NCI-H1417 (cell line): ENCODE measurements around the gene C2CD4A.
A peak's percentile ranks its signal among the peaks of the same experiment; 100 is the strongest.

Experiments used
- DNase-seq, 3 experiments: peaks; one replicate each; lab custom pipeline; 2025; lab: John Stamatoyannopoulos, UW

Gene C2CD4A

GRCh38 chr15:62103431-62103830 is 36.7 kb downstream of the C2CD4A start:
- DNase-seq = no peak

- no peak for DNase-seq
Observed at GRCh38 chr15:62104401-62104800, 37.6 kb downstream of the C2CD4A start.

DNA sequence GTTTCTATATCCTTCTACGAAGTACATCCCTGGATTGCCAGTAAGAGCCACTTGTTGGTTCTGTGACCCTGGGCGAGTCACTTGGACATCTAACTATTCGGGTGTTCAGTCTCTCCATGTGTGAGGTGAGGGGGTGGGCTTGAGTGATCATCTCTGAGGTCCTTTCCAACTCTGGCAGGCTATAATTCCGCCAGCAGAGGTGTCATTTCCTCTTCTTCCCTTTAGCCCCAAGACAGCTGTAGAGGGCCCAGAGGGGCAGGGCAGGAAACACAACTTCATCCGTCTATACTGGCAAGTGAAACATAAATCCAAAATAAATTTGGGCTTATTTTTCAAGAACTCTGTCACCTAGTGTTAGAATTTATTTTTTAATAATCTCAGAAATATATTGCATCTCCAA is 38.1 kb downstream of the C2CD4A start:
- DNase-seq = no peak

DNA sequence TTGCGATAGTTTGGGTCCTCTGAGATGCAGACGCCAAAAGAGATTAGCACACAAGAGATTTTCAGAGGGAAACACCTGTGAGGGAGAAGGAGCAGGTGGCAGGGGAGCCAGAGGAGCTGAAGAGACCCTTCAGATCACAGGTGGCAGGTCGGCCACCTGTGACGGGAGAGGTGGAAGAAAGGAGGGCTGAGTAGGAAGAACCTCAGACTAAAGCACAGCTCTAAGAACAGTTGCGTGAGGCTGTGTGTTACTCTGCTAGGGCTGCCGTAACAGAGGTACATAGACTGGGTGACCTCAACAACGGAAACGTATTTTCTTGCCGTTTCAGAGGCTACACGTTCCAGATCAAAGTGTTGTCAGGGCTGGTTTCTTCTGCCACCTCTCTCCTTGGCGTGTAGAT is 38.5 kb downstream of the C2CD4A start:
- DNase-seq = no peak

- no peak for DNase-seq
Observed at GRCh38 chr15:62106096-62106495, 39.3 kb downstream of the C2CD4A start.

- no peak for DNase-seq
Observed at GRCh38 chr15:62107571-62108121, 40.9 kb downstream of the C2CD4A start.

GRCh38 chr15:62108411-62108810 is 41.6 kb downstream of the C2CD4A start:
- no peak for DNase-seq

GRCh38 chr15:62109437-62109836 is 42.7 kb downstream of the C2CD4A start:
- peak in 1 of 3 experiments; percentile 35 for DNase-seq

- peak; percentile 27 to 91 (median 74) for DNase-seq
Observed at GRCh38 chr15:62109982-62110851, 43.4 kb downstream of the C2CD4A start.

DNA sequence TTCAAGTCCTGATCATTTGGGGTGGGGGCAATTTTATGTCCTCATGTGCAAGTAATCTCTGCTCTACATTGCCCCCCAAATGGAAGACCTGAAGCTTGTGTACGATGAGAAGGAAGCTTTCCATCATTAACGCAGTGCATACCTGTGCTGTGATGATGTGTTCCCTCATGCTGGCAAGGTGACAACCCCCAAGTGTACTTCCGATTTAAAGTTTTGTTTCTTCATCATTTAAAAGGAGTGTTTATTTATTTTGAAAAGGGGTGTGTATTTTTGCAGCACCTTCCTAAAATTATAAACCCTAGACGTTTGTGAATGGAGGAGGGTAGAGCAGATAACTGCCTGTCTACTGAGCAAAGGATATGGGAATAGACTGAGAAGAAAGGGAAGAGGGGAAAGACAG is 45.3 kb downstream of the C2CD4A start:
- DNase-seq = no peak

DNA sequence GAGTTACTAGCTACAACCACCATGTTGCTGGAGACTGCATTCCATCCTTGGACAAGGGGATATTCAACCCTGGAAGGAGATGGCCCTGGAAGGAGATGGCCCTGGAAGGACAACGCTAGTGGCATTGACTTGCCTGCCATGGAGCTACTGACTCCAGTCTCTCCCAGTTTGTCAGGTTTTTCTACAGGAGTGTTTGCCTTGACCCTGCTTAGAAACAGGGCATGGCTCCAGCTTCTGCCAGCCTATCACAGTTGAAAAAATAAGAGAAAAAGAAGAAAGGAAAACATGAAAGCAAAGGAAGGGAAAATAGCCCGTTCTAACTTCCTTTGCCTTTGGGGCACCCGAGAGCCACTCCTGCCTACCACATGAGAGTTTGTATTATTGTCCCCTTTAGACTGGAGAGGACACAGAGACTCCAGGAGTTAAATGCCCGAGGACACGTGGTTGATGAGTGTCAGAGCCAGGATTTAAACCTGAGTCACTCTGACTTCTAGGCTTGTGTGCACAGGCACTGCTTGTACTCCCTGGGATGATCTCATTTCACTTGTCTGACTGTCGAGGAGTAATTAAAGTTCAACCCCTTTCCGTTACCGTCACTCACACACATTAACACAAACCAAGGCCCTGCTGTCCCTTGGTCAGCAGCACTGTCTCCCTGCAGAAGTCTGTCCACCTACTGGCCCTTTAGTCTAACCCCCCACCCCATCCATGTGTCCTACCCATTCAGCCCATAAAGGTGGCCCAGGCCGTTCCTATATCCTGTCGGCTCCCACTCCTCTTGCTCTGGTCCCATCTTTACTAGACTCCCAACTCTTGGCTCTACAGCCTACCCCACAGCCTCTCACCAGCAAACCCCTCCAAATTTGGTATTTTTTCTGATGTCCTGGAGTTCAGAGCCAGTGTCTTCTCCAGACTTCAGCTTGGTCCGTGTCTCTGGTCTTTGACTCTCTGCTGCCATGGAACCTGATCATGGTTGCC is 46.1 kb downstream of the C2CD4A start:
- DNase-seq = no peak

DNA sequence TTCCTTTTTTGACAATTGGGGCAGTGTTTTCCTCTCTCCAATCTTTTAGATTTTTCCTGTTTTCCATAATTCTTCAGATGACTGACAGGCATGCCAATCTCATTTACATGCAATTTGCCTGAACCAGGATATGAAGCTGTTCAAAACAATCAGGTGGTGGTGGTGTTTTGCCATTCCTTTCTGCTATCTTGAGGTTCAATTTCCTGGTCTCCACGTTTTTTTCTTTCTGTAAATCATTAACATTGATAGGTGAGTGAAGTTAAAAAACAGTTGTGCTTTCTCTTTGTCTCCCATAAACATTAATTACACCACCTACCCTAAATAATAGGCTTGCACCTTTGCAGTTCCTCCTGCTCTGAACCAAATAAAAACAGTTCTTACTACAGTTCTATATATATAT is 49.1 kb downstream of the C2CD4A start:
- DNase-seq = no peak

DNA sequence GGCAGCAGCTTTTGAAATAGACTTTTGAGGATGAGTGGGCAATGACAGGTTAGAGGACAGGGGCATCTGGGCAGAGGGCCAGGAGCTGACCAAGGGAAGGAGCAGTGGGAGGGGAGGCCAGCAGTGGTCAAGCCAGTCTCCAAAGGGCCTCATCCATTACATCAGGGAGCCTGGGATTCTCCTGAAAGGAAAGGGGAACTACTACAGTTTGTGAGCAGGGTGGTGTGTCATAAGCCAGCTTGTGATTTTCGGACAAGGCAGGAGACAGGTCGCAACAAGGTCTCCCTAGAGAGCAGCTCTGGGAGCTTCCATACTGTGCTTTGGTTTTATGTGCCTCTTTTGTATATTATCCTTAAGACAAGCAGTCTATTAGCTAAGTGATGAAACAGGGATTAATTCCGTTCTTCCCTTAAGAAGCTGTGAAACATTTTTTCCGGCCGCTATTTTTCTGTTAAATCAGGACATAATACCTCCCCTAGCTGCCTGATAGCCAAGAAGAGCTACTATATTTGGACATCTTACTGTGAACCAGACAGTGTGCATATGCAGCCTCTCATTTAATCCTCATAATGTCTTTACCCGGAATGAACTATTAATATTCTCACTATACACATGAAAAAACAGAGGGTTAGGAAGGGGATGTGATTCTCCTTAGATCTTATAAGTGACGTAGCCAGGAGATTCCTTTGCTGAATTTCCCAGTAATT is 51.9 kb downstream of the C2CD4A start:
- no peak for DNase-seq

- DNase-seq = peak in 1 of 3 experiments; percentile 12
Observed at GRCh38 chr15:62119227-62119864, 52.6 kb downstream of the C2CD4A start.

- DNase-seq = no peak
Observed at GRCh38 chr15:62119874-62120273, 53.1 kb downstream of the C2CD4A start.
